Uterus (tissue), 2 donors: ENCODE results near the gene ATF6B.

Source experiments
- POLR2A ChIP-seq, 2 donors: fragments of 450-650 bp; IDR thresholded peaks; one replicate each; pipeline ENCODE4 v1.6.1; 2016; ENCODE audit warnings: antibody characterized with exemption in 2 of 2, mild to moderate bottlenecking in 1 of 2, moderate library complexity in 1 of 2
- TF ChIP-seq, protein P1 (sequence below), 4 experiments: fragments of 200-600 bp in 2 of 4; fragments of 450-650 bp in 2 of 4; sonication (generic) in 2 of 4; IDR thresholded peaks; one replicate each; pipeline ENCODE4 v1.5.1; 2016 to 2019; ENCODE audit warnings: antibody characterized with exemption in 4 of 4, mild to moderate bottlenecking in 2 of 4, moderate library complexity in 1 of 4

DNA sequence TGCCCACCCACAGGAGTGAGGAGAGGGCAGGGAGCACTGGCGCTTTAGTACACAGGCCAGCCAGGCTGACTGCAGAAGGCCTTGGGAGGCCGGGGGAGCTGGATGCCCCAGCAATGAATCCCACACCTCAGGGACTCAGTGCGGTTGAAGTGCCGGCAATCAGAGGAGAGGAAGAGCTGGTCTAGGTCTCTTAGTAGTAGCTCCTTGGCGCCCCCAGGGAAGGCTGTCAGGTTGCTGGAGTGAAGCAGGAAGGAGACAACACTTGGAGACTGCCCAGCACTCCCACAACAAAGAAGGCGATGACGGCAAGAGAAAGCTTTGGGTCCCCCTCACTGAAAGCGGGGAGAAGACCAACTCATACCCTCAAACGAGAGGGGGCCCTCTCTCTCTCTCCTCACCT is 10.6 kb downstream of the ATF6B start:
- TF ChIP-seq, protein P1, sequence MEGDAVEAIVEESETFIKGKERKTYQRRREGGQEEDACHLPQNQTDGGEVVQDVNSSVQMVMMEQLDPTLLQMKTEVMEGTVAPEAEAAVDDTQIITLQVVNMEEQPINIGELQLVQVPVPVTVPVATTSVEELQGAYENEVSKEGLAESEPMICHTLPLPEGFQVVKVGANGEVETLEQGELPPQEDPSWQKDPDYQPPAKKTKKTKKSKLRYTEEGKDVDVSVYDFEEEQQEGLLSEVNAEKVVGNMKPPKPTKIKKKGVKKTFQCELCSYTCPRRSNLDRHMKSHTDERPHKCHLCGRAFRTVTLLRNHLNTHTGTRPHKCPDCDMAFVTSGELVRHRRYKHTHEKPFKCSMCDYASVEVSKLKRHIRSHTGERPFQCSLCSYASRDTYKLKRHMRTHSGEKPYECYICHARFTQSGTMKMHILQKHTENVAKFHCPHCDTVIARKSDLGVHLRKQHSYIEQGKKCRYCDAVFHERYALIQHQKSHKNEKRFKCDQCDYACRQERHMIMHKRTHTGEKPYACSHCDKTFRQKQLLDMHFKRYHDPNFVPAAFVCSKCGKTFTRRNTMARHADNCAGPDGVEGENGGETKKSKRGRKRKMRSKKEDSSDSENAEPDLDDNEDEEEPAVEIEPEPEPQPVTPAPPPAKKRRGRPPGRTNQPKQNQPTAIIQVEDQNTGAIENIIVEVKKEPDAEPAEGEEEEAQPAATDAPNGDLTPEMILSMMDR (IDR thresholded peaks at IDR 0.05), result no peak
- TF ChIP-seq POLR2A (IDR thresholded peaks at IDR 0.05), result no peak
